ENCODE results near the gene GALNT2. TPM values are rescaled to one million over a fixed set of nuclear protein-coding genes. Genes with fewer than 3 reads are reported as not detected.

GALNT2 gene
- total and polyA plus RNA-seq, 9 of the 15 experiments (the other 6 are each of a cell fraction or from before 2014, with no cell fraction given), result 1.6 to 106 (median 51.9) TPM

- Histone ChIP-seq H2AFZ (ENCODE audit: low read depth, low read length) (no peak overlapping the region), H3K36me3 (ENCODE audit: control insufficient read depth, insufficient read depth, low read length) (peaks cover 21% of the 10 kb centered on the region; the same call in 2 of the 3 replicates), H3K79me2 (ENCODE audit: control insufficient read depth, insufficient read depth, low read length) (peaks cover 27% of the 10 kb centered on the region), H3K27ac (ENCODE audit: extremely low read depth, low read depth, low read length) (no peak overlapping the region), H3K4me1 (replicated peaks in 1 of 2; ENCODE audit: control insufficient read depth in 2 of 2, insufficient read depth in 2 of 2, low read length in 2 of 2) (peaks cover 14 to 16% of the 10 kb centered on the region in 2 experiments; a peak in 4 of 5 replicates), H3K27me3 (ENCODE audit: control insufficient read depth in 2 of 2, insufficient read depth in 2 of 2, low read length in 2 of 2) (no peaks in the 10 kb centered on the region), H3K9me3 (replicated peaks; ENCODE audit: control insufficient read depth, insufficient read depth, low read depth, low read length) (no peaks in the 10 kb centered on the region), H3K9me1 (ENCODE audit: control insufficient read depth, insufficient read depth, low read length) (no peaks in the 10 kb centered on the region), H4K20me1 (replicated peaks; ENCODE audit: control insufficient read depth, insufficient read depth, low read length) (no peaks in the 10 kb centered on the region; the same call in 1 of the 2 replicates), H3K4me3 (no peak overlapping the region), H3K4me2 (ENCODE audit: insufficient read depth, low read length) (no peak overlapping the region), H3K9ac (ENCODE audit: insufficient read depth in 1 of 2, low read depth in 2 of 2, low read length in 2 of 2) (no peak overlapping the region)
- in situ Hi-C loops (cut with MboI) (no loop called here), intact Hi-C loops (cut with micrococcal nuclease) (no loop called here)
- CTCF ChIA-PET (ENCODE audit: low intra/inter-chr PET ratio), result no interaction called here
- TF ChIP-seq ARHGAP35 (IDR thresholded peaks at IDR 0.05; ENCODE audit: partially characterized antibody) (no peak), ZNF592 (IDR thresholded peaks at IDR 0.05) (no peak), LARP7 (IDR thresholded peaks at IDR 0.05) (no peak), ZFP36 (IDR thresholded peaks at IDR 0.05; ENCODE audit: low read depth, low read length, partially characterized antibody) (no peak), NCOA6 (IDR thresholded peaks at IDR 0.05) (no peak), TEAD1 (CRISPR knock-in tag; IDR thresholded peaks at IDR 0.05) (no peak), CBX5 (IDR thresholded peaks at IDR 0.05; ENCODE audit: borderline replicate concordance, low read depth) (no peak), AFF1 (IDR thresholded peaks at IDR 0.05; ENCODE audit: low read depth in 1 of 2, partially characterized antibody in 2 of 2) (no peak), FOXA3 (CRISPR knock-in tag; conservative IDR thresholded peaks at IDR 0.05 in 1 of 2, IDR thresholded peaks at IDR 0.05 in 1 of 2) (no peak), ZNF3 (CRISPR knock-in tag; IDR thresholded peaks at IDR 0.05) (no peak), RFX1 (IDR thresholded peaks at IDR 0.05) (no peak), VEZF1 (CRISPR knock-in tag; IDR thresholded peaks at IDR 0.05) (no peak), ZNF644 (tag; IDR thresholded peaks at IDR 0.05; ENCODE audit: low read depth) (no peak), NFIC (IDR thresholded peaks at IDR 0.05) (no peak)
- no TSS peak for BruUV-seq (replicated peaks)
- 86% methylated on average over 3 of the region's 3 CpGs for WGBS (ENCODE audit: insufficient coverage, low coverage, missing lambda C conversion rate)
- no peak for ATAC-seq
- DNase-seq (ENCODE audit: extremely low read depth in 1 of 4, low spot score in 3 of 4), result no peak
- POLR2A ChIA-PET, result interaction anchor here (0.5 to 1.3 kb wide), 3 partner anchors 11 to 20 kb away, joined by 3 to 6 read pairs (median 5); no protein-coding TSS in a partner anchor
- FAIRE-seq, result no peak
Measured at GRCh38 chr1:230195199-230195598, 128.2 kb downstream of the GALNT2 start.

Measured in K562 (cell line).